K562 (cell line): ENCODE measurements around the gene MTF1. TPM values are rescaled to one million over a fixed set of nuclear protein-coding genes. Genes with fewer than 3 reads are reported as not detected.

Experiments
- ATAC-seq: fragments of 200-7000 bp; cut with Tn5 transposase; 3 replicates; pipeline ENCODE4 v1.9.1; 2020; ENCODE audit warnings: moderate library complexity
- BruUV-seq: library from RNA; stranded (reverse); fragments of 400-500 nt; replicated peaks from 2 replicates; lab custom pipeline; 2021; lab: Mats Ljungman, UMichigan
- CTCF ChIA-PET: fragments of 300-600 bp; formaldehyde crosslinking; extraction: SDS; loops from one replicate; lab custom pipeline; 2021; ENCODE audit warnings: low intra/inter-chr PET ratio; lab: Yijun Ruan, JAX
- POLR2A ChIA-PET: fragments of 300-600, 350-650 bp; sonication (Branson Sonifier 250); formaldehyde crosslinking; extraction: SDS; loops from one replicate; lab custom pipeline; 2021; ENCODE audit warnings: antibody characterized with exemption, inconsistent platforms; lab: Yijun Ruan, JAX
- DNase-seq, 4 experiments: peaks; one replicate each; pipeline versions ENCODE4 v3.0.0 to v3.0.0-alpha.2; 2011 to 2018; ENCODE audit warnings: low spot score in 3 of 4, mixed read lengths in 3 of 4; ENCODE audit errors: extremely low read depth in 1 of 4
- FAIRE-seq: peaks from 2 replicates; lab custom pipeline; 2011; peaks lifted over from hg19 to GRCh38; lab: Jason Lieb, UNC
- H2AFZ ChIP-seq: 2 replicates; pipeline ENCODE4 v1.6.0; 2011; ENCODE audit warnings: low read depth, low read length, control low read depth, inconsistent platforms
- H3K27ac ChIP-seq: fragments of 200-600 bp; 3 replicates; pipeline ENCODE4 v1.8.0; 2011; ENCODE audit warnings: low read depth, mild to moderate bottlenecking, control low read depth, inconsistent platforms, low read length, moderate library complexity, mixed read lengths; ENCODE audit errors: extremely low read depth
- H3K27me3 ChIP-seq, 2 experiments: fragments of 300-600 bp in 1 of 2; 2 replicates in 1 of 2; 3 replicates in 1 of 2; pipeline versions ENCODE4 v1.6.0 to v1.8.0; 2011; ENCODE audit warnings: inconsistent platforms in 2 of 2, low read length in 2 of 2, mild to moderate bottlenecking in 1 of 2, mixed read lengths in 1 of 2, moderate library complexity in 1 of 2; ENCODE audit not compliant: control insufficient read depth in 2 of 2, insufficient read depth in 2 of 2
- H3K36me3 ChIP-seq: fragments of 300-600 bp; 3 replicates; pipeline ENCODE4 v1.8.0; 2011; ENCODE audit warnings: mild to moderate bottlenecking, low read length, inconsistent platforms; ENCODE audit not compliant: control insufficient read depth, insufficient read depth
- H3K4me1 ChIP-seq, 2 experiments: fragments of 200-600 bp in 1 of 2; replicated peaks in 1 of 2; 2 replicates in 1 of 2; 3 replicates in 1 of 2; pipeline versions ENCODE4 v1.5.1 to v1.8.0; 2011; ENCODE audit warnings: inconsistent platforms in 2 of 2, low read length in 2 of 2, mild to moderate bottlenecking in 1 of 2, mixed read lengths in 1 of 2, moderate library complexity in 1 of 2; ENCODE audit not compliant: control insufficient read depth in 2 of 2, insufficient read depth in 2 of 2
- H3K4me2 ChIP-seq: 2 replicates; pipeline ENCODE4 v1.6.1; 2011; ENCODE audit warnings: low read length, control low read depth, inconsistent platforms, mixed read lengths; ENCODE audit not compliant: insufficient read depth
- H3K4me3 ChIP-seq: fragments of 200-600 bp; sonication (generic), shearing (Covaris generic); 2 replicates; pipeline ENCODE4 v1.5.1; 2016; ENCODE audit warnings: control low read depth, inconsistent platforms
- H3K79me2 ChIP-seq: fragments of 200-600 bp; 3 replicates; pipeline ENCODE4 v1.8.0; 2011; ENCODE audit warnings: low read length, inconsistent platforms; ENCODE audit not compliant: control insufficient read depth, insufficient read depth
- H3K9ac ChIP-seq, 2 experiments: 2 replicates each; pipeline versions ENCODE4 v1.6.0 to v1.6.1; 2011; ENCODE audit warnings: low read depth in 2 of 2, low read length in 2 of 2, control low read depth in 1 of 2, inconsistent platforms in 1 of 2, mild to moderate bottlenecking in 1 of 2, mixed read lengths in 1 of 2; ENCODE audit not compliant: insufficient read depth in 1 of 2
- H3K9me1 ChIP-seq: one replicate; pipeline ENCODE4 v1.6.0; 2011; ENCODE audit warnings: inconsistent platforms, mild to moderate bottlenecking, low read length, moderate library complexity; ENCODE audit not compliant: control insufficient read depth, insufficient read depth
- H3K9me3 ChIP-seq: replicated peaks from 2 replicates; pipeline ENCODE4 v1.5.1; 2011; ENCODE audit warnings: low read depth, low read length, inconsistent platforms; ENCODE audit not compliant: control insufficient read depth, insufficient read depth
- H4K20me1 ChIP-seq: replicated peaks from 2 replicates; pipeline ENCODE4 v1.6.1; 2011; ENCODE audit warnings: low read length, inconsistent platforms, mixed read lengths; ENCODE audit not compliant: control insufficient read depth, insufficient read depth
- GATAD2A ChIP-seq: fragments of 450-650 bp; IDR thresholded peaks from 2 replicates; pipeline ENCODE4 v1.6.1; 2017
- WGBS: fragments of 100-300 bp; shearing (Covaris generic); methylation state at CpG from one replicate; pipeline ENCODE4 v1.1.6; 2016; ENCODE audit warnings: low coverage, mixed read lengths; ENCODE audit not compliant: insufficient coverage; ENCODE audit errors: missing lambda C conversion rate; 5-methylcytosine and 5-hydroxymethylcytosine counted together
- in situ Hi-C: fragments of 300-500 bp; cut with MboI; formaldehyde crosslinking; loops from 4 replicates; pipeline ENCODE4 v1.15.0; 2018; ENCODE audit warnings: inconsistent platforms, mixed read lengths
- intact Hi-C: fragments of 100-400 bp; cut with micrococcal nuclease; formaldehyde crosslinking; loops from 2 replicates; pipeline ENCODE4 v1.14.2; 2022
- polyA plus RNA-seq, 8 experiments: library from polyadenylated mRNA; depleted of rRNA in 4 of 8; stranded (reverse) in 5 of 8; unstranded in 3 of 8; fragments of >200 nt; fragmentation: Nextera tagmentation in 2 of 8; fragmentation: Illumina TruSeq in 1 of 8; extraction: Ambion mirVana in 2 of 8; extraction: Trizol in 1 of 8; gene quantifications; 2 replicates each; pipeline versions ENCODE4 v1.2.1 to v1.2.3, GENCODE V29; 2011 to 2014; ENCODE audit warnings: inconsistent platforms in 1 of 8, missing spikeins in 1 of 8
- total RNA-seq, 7 experiments: library from RNA; depleted of rRNA in 6 of 7; stranded (reverse); fragments of >200 nt in 6 of 7; fragmentation: Illumina TruSeq in 2 of 7; extraction: Trizol in 2 of 7; gene quantifications; 2 replicates each; pipeline versions ENCODE4 v1.2.1 to v1.2.3, GENCODE V29; 2011 to 2021; ENCODE audit warnings: low replicate concordance in 1 of 7
- TF ChIP-seq, protein P1 (sequence below), 2 experiments: fragments of 450-650 bp; formaldehyde crosslinking in 1 of 2; IDR thresholded peaks; 2 replicates each; pipeline versions ENCODE4 v1.4.0 to v1.6.1; 2014 to 2020; ENCODE audit warnings: mild to moderate bottlenecking in 2 of 2, borderline replicate concordance in 1 of 2, low read depth in 1 of 2

MTF1 gene
- total and polyA plus RNA-seq, 9 of the 15 experiments (the other 6 are each of a cell fraction or from before 2014, with no cell fraction given) = 1.1 to 12.2 (median 4.3) TPM

- Histone ChIP-seq H3K27ac (no peak overlapping the region), H3K4me2 (no peak overlapping the region), H3K4me3 (no peak overlapping the region), H3K79me2 (no peaks in the 10 kb centered on the region), H3K36me3 (no peaks in the 10 kb centered on the region), H3K9me3 (no peaks in the 10 kb centered on the region), H4K20me1 (peaks cover 11% of the 10 kb centered on the region), H3K9me1 (no peaks in the 10 kb centered on the region), H3K4me1 (peaks cover 0 to 25% of the 10 kb centered on the region in 2 experiments; a peak in 3 of 5 replicates), H3K27me3 (peaks cover 24 to 29% of the 10 kb centered on the region in 2 experiments), H3K9ac (no peak overlapping the region), H2AFZ (no peak overlapping the region)
- FAIRE-seq (no peak), DNase-seq (no peak), ATAC-seq (no peak)
- in situ Hi-C loops (no loop called here), intact Hi-C loops (loop anchor here (10.0 kb wide), 1 partner anchor 163 kb away; no protein-coding TSS in a partner anchor)
- 0% methylated on average over 2 of the region's 2 CpGs for WGBS
- no peak for TF ChIP-seq GATAD2A
- TF ChIP-seq, protein P1, sequence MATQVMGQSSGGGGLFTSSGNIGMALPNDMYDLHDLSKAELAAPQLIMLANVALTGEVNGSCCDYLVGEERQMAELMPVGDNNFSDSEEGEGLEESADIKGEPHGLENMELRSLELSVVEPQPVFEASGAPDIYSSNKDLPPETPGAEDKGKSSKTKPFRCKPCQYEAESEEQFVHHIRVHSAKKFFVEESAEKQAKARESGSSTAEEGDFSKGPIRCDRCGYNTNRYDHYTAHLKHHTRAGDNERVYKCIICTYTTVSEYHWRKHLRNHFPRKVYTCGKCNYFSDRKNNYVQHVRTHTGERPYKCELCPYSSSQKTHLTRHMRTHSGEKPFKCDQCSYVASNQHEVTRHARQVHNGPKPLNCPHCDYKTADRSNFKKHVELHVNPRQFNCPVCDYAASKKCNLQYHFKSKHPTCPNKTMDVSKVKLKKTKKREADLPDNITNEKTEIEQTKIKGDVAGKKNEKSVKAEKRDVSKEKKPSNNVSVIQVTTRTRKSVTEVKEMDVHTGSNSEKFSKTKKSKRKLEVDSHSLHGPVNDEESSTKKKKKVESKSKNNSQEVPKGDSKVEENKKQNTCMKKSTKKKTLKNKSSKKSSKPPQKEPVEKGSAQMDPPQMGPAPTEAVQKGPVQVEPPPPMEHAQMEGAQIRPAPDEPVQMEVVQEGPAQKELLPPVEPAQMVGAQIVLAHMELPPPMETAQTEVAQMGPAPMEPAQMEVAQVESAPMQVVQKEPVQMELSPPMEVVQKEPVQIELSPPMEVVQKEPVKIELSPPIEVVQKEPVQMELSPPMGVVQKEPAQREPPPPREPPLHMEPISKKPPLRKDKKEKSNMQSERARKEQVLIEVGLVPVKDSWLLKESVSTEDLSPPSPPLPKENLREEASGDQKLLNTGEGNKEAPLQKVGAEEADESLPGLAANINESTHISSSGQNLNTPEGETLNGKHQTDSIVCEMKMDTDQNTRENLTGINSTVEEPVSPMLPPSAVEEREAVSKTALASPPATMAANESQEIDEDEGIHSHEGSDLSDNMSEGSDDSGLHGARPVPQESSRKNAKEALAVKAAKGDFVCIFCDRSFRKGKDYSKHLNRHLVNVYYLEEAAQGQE (IDR thresholded peaks at IDR 0.05; ENCODE audit: borderline replicate concordance) = peak; percentile 20; the same call in 1 of the 2 replicates
- TF ChIP-seq, protein P1 (CRISPR knock-in tag; IDR thresholded peaks at IDR 0.05; ENCODE audit: low read depth) = no peak
- POLR2A ChIA-PET = interaction anchor here (0.9 kb wide), 1 partner anchor 16 kb away, joined by 3 read pairs; no protein-coding TSS in a partner anchor
- BruUV-seq = no TSS peak
- CTCF ChIA-PET = no interaction called here
Measured at GRCh38 chr1:37767488-37767887, 91.9 kb downstream of the MTF1 start.
